HG03095 (cell line): Measurements from ENCODE around the gene KIAA0586.
"Not testable (repeated sequence)": the region's sequence is repeated elsewhere in the genome, so short reads cannot be mapped to it uniquely, and the experiment has no call there.

Experiments
- ATAC-seq: cut with Tn5 transposase; IDR thresholded peaks from one replicate; pipeline ENCODE4 v1.9.1; 2021; ENCODE audit warnings: moderate library complexity; ENCODE audit not compliant: unreplicated experiment

The KIAA0586 gene

DNA sequence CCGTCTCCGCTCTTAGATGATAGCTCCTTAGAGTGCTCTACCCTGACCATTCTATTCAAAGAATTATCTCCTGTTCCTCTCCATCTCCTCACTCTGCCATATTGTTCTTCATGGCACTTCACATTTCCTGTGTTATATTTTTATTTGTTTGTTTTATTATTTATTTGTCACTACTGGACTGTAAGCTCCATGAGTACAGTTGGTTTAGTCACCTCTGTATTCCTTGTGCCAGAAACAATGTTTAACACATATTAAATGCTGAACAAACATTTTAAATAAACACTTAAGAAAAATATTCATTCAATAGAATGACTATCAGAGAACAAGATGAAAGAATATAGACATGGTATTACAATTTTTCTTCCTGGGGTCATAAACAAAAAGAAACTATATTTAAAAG is 35.6 kb downstream of the KIAA0586 start:
- no peak for ATAC-seq

DNA sequence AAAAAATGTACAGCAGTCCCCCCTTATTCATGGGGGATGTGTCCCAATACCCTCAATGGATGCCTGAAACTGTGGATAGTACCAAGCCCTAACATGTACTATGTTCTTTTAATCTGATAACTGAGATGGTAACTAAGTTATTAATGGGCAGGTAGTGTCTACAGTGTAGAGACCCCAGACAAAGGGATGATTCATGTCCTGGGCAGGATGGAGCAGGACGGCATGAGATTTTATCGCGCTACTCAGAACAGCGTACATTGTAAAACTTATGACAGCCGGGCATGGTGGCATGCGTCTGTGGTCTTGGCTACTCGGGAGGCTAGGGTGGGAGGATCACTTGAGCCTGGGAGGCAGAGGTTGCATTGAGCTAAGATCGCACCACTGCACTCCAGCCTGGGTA is 37.1 kb downstream of the KIAA0586 start:
- ATAC-seq: no peak

GRCh38 chr14:58465421-58465820 is 37.9 kb downstream of the KIAA0586 start:
- no peak for ATAC-seq

- no peak for ATAC-seq
Observed at GRCh38 chr14:58466459-58466858, 38.9 kb downstream of the KIAA0586 start.

- no peak for ATAC-seq
Observed at GRCh38 chr14:58467575-58467974, 40.1 kb downstream of the KIAA0586 start.

DNA sequence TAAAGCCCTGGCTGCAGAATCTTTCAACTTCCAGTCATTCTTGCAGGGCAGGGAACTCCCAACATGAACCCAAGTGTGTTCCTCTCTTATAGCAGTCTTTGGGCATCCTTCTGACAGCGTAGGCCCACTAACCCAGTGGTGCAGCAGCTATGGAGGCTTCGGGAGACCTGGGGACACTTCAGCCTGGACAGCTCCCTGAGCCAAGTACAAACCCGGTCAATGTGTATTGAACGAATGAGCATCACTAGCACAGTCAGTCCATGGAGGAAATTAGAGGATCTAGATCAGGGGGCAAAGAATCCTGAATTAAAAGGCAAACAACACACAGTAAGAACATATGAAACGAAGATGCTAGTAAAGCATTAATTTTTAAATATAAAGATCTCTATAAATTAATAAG is 41.8 kb downstream of the KIAA0586 start:
- no peak for ATAC-seq

DNA sequence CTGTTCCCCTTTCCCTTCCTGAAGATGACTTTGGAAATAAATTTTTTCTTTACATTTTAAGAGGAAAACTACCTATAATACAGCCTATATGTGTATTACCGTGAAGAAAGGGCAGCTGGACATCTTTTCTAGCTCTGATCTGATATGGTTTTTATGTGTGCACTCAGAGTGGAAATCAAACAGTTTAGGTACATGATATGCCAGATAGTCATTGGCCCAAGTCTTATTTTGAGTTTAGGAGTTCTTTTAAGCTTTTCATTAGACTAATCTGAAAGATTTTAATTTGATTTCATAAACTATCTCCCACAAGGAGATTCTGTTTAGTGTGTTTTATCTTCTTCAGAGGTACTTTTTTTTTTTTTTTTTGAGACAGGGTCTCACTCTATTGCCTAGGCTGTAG is 48.8 kb downstream of the KIAA0586 start:
- no peak for ATAC-seq

GRCh38 chr14:58477653-58478052 is 50.1 kb downstream of the KIAA0586 start:
- ATAC-seq: no peak

- not testable (repeated sequence) for ATAC-seq
Observed at GRCh38 chr14:58478329-58478728, 50.8 kb downstream of the KIAA0586 start.

DNA sequence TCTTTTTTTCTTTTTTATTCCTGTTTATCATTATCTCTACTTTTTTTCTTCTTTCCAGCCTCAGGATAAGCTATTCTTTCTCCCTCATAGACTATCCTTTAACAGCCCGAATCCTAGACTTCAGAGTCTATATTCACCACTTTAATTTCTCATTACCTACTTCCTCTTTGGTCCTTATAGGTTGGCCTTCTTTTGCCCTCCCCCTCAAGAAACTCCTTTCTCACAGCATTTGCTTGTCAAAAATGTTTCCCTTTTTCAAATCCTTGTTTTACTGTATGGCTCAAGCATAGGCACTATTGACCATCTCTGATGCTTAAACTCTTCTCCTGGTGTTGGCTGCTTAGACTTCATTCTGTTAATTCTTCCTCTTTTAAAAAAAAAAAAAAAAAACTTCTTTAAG is 52.5 kb downstream of the KIAA0586 start:
- ATAC-seq: no peak

DNA sequence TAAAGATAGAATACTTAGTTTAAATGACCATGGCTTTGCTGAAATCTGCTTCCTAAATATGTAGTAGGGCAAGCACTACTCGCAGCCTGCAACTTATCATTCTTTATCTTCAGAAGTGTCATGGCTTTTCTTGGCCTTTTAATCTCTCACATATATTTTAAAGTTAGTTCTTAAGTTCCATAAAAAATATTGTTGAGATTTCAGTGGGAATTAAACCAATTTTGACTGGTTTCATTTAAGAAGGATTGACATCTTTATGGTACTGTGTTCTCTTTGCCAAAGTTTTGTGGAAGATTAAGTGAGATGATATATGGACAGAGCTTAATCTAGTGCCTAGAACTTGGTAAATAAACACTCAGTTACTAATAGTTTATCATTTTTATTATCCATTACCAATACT is 56.7 kb downstream of the KIAA0586 start:
- no peak for ATAC-seq

- ATAC-seq: no peak
Observed at GRCh38 chr14:58488550-58488949, 61.0 kb downstream of the KIAA0586 start.

DNA sequence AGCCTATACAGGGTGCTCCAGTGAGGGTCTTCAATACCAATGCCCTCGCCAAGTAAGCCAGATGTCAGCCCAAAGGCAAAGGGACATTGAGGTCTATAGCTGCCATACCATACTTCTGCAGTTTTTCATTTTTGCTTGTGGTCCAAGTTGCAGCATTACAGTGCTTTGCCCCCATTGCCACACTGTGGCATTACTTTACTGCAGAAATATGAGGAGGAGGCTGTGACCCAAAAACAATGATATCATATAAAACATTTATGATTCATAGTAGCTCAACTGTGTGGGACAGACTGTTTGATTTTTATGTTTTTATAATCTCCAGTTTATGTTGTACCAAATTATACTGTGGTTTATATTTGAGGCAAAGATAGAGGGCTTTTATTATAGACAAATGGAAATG is 64.1 kb downstream of the KIAA0586 start:
- no peak for ATAC-seq

GRCh38 chr14:58492044-58492443 is 64.5 kb downstream of the KIAA0586 start:
- no peak for ATAC-seq

GRCh38 chr14:58501214-58501816 is 73.8 kb downstream of the KIAA0586 start:
- no peak for ATAC-seq

DNA sequence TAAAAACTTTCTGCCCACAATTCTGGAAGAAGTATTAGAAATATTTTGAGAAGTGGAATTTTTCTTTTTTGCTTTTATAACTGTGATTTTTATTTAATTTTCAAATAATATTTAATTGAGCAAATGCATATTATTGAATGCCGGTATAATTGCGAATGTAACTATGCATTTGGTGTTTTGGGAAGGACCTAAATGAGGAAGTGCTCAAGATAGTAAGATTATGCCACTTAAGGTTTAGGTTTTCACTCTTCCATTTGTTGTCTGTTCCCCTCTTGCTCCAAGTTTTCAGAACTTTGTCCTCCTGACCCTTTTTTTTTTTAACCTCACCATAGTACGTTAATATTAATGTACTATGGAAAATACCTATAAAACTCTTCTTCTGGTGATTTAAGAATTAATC is 85.8 kb downstream of the KIAA0586 start:
- ATAC-seq: no peak

GRCh38 chr14:58517592-58517991 is 90.1 kb downstream of the KIAA0586 start:
- no peak for ATAC-seq

DNA sequence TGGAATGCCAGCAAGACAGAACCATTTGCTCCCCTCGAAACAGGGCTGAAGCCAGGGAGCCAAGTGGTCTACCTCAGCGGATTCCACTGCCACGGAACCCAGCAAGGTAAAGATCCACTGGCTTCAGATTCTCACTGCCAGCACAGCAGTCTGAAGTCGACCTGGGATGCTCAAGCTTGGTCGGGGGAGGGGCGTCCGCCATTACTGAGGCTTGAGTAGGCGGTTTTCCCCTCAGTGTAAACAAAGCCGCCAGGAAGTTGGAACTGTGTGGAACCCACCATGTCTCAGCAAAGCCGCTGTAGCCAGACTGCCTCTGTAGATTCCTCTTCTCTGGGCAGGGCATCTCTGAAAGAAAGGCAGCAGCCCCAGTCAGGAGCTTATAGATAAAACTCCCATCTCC is 98.2 kb downstream of the KIAA0586 start:
- not testable (repeated sequence) for ATAC-seq

- no peak for ATAC-seq
Observed at GRCh38 chr14:58533446-58533845, 105.9 kb downstream of the KIAA0586 start.

GRCh38 chr14:58535044-58535443 is 107.5 kb downstream of the KIAA0586 start:
- no peak for ATAC-seq

DNA sequence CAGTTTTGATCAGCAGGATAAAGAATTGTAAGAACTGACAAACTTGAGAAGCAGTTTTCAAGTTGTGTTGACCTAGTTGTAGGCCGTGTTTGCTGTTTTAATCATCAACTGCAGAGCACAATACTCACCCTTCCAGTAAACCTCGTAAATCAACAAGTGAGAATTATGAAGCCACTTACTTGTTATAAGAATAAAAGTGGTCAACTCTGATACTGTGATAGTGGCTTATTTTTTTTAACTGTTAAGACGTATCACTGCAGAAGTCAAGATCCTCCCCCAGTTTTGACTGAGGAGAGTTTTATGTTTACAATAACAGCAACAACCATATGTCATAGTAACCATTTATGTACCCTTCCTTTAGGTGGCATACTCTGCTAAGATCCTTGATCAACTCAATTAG is 109.5 kb downstream of the KIAA0586 start:
- ATAC-seq: no peak

GRCh38 chr14:58540749-58541632 is 113.5 kb downstream of the KIAA0586 start:
- ATAC-seq: no peak

DNA sequence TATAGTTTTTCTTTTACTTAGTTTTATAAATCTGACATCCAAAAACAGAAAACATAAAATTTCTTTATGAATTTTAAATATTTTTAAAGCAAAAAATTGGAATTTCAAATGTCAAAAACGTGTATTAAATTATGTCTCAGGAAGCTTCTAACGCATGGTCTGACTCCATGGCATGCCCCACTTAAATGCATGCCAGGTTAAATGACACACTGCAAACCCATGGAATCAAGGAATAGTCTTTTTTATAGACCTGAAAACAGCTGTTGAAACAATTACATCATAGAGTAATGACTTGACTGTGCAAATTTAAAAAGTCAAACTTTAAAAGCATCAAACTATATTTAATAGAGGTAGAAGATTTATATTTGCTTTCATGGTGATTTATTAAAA is 114.1 kb downstream of the KIAA0586 start:
- ATAC-seq: no peak
